DMS79 treated with DMSO at 0.1 percent for 48 hours (cell line): ENCODE data around the gene CLEC4C.

Experiments used
- DNase-seq: peaks from one replicate; lab custom pipeline; 2025; lab: John Stamatoyannopoulos, UW

Gene CLEC4C

DNA sequence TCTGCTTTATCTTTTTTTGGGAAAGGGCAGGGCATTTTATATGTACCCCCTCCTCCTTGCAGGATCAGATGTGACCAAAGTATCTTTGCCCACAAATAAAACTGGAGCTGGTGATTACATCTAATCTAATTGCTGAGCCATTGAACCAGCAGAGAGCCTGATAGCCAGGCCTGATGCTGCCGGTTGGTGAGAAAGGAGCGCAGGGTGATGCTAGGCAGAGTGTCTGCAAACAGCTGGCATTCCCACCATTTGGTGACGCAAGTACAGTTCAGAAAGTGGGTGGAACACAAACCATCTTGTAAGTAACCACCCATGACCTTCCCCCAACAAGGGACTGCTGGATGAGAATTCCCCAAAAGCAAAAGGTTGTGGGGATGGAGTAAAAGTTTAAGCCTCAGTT lies 23.2 kb downstream of the CLEC4C start:
- no peak for DNase-seq

DNA sequence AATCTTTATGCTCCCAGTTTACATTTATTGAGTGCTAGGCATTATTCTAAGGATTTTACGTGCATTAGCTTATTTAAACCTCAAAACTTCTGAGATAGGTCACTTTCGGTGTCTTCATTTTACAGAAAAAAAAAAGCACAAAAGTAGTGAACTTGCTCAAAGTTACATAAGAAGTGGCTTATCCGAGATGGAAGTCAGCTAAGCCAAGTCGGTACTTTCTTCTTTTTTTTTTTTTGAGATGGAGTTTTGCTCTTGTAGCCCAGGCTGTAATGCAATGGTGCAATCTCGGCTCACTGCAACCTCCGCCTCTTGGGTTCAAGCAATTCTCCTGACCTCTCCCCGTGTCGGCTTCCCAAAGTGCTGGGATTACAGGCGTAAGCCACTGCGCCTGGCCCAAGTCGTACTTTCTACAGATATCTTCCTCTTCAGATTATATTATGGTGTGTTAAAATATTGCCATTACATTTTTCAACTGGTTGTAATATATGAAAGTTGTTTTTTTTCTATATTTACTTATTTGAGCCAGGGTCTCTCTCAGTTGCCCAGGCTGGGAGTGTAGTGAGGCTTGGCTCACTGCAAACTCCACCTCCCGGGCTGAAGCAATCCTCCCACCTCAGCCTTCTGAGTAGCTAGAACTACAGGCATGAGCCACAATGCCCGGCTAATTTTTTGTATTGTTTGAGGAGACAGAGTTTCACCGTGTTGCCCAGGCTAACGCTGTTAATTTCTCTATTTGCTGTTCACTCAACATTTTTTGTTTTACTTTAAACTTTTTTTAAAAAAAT lies 27.0 kb downstream of the CLEC4C start:
- no peak for DNase-seq

DNA sequence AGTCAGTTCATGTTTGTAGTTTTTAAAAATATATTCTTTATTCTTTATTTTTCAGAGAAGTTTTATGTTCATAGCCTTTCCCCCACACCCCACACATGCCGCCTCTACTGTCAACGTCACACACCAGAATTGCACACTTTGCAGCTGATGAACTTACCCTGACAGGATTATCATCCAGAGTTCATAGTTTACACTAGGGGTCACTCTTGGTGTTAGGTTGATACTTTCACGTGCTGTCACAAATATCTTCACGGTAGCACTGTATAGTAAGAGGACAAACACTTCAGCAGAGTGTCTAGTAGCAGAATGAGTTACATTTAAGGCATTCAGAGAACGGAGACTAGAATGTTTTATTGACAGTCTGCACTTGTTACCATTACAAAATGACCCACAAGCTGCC lies 30.8 kb downstream of the CLEC4C start:
- DNase-seq = no peak

DNA sequence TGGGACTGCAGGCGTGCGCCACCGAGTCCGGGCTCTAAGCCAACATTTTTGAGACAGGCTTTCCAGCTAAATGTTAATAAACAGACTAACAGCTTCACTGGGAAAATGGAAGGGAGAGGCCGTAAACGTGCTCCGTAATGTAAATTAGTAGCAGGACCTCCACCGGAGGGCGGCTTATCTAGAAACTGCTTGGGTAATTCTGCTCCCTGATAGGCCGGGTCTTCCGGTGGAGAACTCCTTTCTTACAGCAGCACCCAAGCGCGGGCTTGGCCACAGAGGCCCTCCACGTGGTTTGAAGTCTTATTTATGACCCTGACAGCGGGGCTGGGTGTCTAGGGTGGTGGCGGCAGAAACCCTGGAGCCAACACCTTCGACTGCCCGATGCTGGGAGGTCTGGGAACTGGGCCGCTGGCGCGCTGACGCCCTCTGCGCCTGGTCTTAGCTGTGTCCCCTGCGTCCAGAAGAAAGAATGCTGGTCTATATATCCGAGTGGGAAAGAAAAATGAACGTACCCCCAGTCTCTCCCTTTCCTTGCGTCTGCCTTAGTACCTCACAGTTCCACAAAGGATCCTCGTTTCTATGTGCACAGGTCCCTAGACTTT lies 34.2 kb downstream of the CLEC4C start:
- no peak for DNase-seq

DNA sequence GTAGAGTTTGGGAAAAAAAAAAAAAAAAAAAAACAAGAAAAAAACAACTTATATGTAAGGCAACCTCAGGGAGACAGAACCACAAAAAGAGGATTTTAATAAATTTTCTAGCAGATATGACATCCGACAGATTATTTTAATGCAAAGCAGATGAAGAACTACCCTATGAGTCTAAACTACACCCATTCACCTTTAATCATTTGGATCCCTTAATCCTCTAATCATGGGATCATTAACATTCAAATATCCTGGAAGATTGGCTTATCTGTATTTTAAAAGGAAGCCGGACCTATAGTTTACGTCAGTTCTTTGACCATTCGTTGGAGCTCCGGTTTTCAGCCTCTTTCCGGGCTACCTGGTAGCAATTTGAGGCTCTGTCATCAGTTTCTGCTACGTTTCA lies 36.0 kb downstream of the CLEC4C start, which contains the start of gene DPPA3:
Gene DPPA3 (plus strand): TSS at position 301 of the 400 bp plus-strand sequence. CDS start 138 bp downstream, outside the sequence.
- DNase-seq = no peak

DNA sequence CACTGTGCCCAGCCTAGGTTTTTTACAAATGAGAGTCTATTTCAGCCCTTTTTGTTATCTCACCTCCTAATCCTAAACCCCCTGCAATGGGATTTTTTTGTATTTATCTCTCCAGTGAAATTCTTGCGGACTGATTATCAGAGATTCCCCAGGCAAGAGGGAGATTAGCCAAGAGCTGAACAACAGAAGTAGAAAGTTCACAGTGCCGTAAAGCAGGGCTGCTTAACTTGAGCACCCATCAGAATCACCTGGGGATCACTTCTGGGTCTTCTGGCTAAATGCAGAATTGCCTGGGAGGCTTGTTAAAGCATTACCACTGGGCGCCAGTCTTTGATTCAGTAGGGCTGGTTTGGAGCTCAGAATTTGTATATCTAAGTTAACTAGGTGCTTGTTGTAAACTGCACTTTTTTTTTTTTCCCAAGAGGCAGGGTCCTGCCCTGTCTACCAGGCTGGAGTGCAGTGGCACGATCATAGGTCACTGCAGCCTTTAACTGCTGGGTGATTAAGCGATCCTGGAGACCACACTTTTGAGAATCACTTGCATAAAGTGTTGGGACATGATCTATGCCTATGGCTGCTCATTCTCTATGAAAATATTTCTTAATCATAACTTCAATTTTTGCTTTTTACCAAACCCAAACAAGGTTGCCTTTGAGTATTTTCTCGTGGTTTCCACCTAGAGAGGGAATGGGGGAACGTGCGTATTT lies 37.1 kb downstream of the CLEC4C start:
- no peak for DNase-seq

DNA sequence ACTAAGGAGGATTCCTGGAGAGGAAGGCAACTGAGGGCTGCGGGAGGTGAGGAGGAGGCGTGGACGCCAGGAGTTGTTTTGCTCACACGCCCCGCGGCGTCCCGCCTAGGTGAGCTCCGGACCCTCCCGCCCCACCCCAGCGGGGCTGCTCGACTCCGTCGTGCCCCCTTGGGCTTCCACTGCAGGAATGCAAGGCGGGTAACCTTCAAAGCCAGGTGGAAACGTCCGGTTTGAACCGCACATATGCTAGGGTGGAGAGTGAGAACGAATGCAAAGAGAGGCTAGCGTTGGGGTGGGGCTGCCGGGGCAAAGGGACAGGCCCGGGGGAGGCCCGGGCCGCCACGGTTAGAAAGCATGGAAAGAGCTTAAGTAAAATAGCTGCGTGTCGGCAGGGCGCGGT lies 41.3 kb downstream of the CLEC4C start:
- no peak for DNase-seq

DNA sequence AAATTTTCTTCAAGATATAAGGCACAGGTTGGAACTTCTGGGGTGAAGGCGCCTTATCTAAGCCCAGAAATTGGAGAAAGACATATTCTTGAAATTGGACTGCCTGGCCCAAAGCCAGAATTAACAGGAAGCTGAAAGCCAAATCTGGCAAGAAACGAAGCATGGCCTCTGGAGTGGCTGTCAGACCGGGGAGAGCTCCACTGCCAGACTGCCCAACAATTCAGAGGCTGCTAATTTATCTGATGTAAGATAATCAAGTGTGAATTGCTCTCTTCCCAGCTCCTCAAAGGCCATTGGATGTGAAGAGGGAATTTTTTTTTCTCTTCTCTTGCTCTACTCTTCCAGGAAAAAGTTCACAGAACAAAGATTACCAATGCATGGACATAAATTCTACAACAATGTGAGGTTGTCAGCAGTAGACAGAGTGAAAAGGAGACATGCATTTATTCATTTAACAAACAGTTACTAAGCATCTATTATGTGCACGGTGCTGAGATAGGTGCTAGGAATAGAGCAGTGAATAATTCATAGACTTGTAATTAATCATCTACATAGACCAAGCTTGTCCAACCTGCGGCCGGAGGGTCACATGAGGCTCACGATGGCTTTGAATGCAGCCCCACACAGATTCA lies 51.5 kb downstream of the CLEC4C start, which contains the start of gene GDF3:
Gene GDF3 (minus strand): TSS at position 210 of the 632 bp plus-strand sequence. CDS start 47 bp downstream, at position 163.
- no peak for DNase-seq

DNA sequence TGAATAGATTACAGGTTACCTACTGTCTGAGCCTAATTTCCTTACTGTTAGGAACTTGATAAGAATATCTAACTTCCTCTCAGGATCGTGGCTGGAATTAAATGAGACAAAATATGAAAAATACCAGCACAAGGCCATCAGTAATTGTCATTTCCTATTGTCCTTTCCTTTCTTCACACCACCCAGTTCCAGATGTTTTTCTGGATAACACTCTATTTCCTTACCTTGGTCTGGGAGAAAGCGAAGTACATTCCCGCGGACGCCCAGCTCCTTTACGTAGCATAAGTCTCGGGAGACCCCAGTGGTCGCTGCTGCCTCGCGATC lies 52.0 kb downstream of the CLEC4C start:
- DNase-seq = no peak

DNA sequence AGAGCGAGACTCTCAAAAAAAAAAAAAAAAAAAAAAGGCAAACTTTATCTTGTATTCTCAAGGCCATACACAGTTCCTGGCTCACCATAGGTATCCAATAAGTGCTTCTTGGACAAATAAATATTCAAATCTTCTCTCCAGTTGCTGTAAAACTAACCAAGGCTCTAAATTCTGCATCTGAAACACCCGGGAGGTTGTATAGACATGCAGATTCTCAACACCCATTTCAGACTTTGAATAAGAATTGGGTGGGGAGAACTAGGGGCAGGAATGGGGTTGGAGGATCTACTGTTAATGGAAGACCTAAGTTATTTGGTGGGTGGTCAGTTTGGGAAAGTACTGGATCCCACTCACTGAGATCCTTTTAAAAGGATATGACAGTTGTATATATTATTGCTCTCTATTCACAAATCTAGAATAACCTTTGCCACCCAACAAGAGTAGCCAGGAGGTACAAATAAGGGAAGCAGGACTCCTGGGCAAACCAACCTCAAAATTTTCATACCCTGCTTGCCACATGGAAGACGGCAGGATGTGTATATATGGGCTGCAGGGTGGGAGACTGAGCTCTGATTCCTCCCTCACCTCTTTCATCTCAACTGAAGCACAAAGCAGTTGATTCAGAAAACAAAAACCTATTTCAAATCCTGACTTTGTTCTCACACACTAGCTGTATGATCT lies 52.5 kb downstream of the CLEC4C start:
- no peak for DNase-seq

DNA sequence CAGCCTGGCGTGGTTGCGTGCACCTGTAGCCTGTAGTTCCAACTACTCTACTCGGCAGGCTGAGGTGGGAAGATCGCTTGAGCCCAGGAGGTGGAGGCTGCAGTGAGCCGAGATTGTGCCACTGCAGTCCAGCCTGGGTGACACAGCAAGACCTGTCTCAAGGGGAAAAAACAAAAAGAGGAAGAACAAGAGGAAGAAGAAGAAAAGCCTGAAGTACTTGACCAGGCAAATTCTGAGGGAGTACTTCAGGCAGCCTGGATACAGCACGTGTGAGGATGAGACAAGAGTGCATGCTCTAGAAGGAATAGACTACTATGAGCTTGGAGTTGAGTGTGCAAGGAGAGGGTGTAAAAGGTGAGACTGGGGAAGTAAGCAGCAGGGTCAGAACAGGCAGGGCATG lies 53.4 kb downstream of the CLEC4C start:
- no peak for DNase-seq

DNA sequence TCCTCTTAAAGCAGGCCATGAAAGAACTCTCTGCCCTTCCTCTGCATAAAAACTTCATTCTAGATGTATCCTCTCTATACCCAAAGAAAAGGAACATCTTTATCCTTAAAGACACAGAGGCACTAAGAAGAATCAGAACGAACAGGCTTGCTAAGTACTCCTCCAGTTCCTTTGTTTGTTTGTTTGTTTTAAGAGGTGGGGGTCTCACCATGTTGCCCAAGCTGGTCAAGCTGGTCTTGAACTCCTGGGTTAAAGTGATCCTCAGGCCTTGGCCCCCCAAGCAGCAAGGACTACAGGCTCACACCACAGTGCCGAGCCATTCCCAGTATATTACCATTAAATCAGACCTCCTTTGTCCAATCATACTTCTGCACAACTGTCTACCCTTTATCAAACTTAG lies 65.6 kb downstream of the CLEC4C start:
- DNase-seq = no peak
